B cell (primary cell): ENCODE data around the gene SMCO1. TPM values are rescaled to one million over a fixed set of nuclear protein-coding genes. Genes with fewer than 3 reads are reported as not detected.

Experiments used
- ATAC-seq: fragments of 200-7000 bp; cut with Tn5 transposase; one replicate; pipeline ENCODE4 v1.10.0; 2021; ENCODE audit warnings: low read depth, mild to moderate bottlenecking, moderate number of reproducible peaks, moderate library complexity
- CTCF ChIA-PET: fragments of 350-600 bp; sonication (Branson Sonifier 250); formaldehyde crosslinking; loops from one replicate; lab custom pipeline; 2021; ENCODE audit warnings: antibody characterized with exemption, inconsistent platforms; lab: Charles Lee
- POLR2A ChIA-PET: fragments of 350-600 bp; sonication (Branson Sonifier 250); formaldehyde crosslinking; loops from one replicate; lab custom pipeline; 2021; ENCODE audit warnings: antibody characterized with exemption; lab: Charles Lee
- DNase-seq: peaks from one replicate; pipeline ENCODE4 v3.0.0; 2013
- H2AFZ ChIP-seq: 2 replicates; pipeline ENCODE4 v1.6.1; 2012; ENCODE audit warnings: mild to moderate bottlenecking, low read depth, low read length; ENCODE audit not compliant: insufficient read depth, poor library complexity, severe bottlenecking
- H3K27ac ChIP-seq, 2 donors: 1 replicate in 1 of 2; 2 replicates in 1 of 2; pipeline ENCODE4 v1.5.1; 2012 to 2013; ENCODE audit warnings: low read length in 2 of 2, mild to moderate bottlenecking in 2 of 2, moderate library complexity in 1 of 2
- H3K27me3 ChIP-seq, 4 experiments: fragments of 200-600 bp in 1 of 4; sonication (generic) in 1 of 4; replicated peaks in 1 of 4; 1 replicate in 2 of 4; 2 replicates in 2 of 4; pipeline versions ENCODE4 v1.6.1 to v1.7.0; 2013 to 2016; ENCODE audit warnings: low read length in 3 of 4, mild to moderate bottlenecking in 2 of 4, mixed read lengths in 1 of 4, moderate library complexity in 1 of 4; ENCODE audit not compliant: insufficient read depth in 4 of 4, control insufficient read depth in 3 of 4; ENCODE audit errors: control extremely low read depth in 1 of 4
- H3K36me3 ChIP-seq, 2 experiments: replicated peaks in 1 of 2; 1 replicate in 1 of 2; 2 replicates in 1 of 2; pipeline versions ENCODE4 v1.6.1 to v1.7.1; 2013; ENCODE audit warnings: low read length in 1 of 2; ENCODE audit not compliant: insufficient read depth in 2 of 2, control insufficient read depth in 1 of 2; ENCODE audit errors: control extremely low read depth in 1 of 2, extremely low read depth in 1 of 2
- H3K4me1 ChIP-seq, 2 donors: fragments of 200-600 bp in 1 of 2; sonication (generic) in 1 of 2; 1 replicate in 1 of 2; 2 replicates in 1 of 2; pipeline versions ENCODE4 v1.5.1 to v1.6.1; 2013 to 2017; ENCODE audit warnings: low read length in 2 of 2; ENCODE audit not compliant: control insufficient read depth in 2 of 2, insufficient read depth in 2 of 2
- H3K4me2 ChIP-seq: replicated peaks from 2 replicates; pipeline ENCODE3; 2012; ENCODE audit warnings: mild to moderate bottlenecking, low read depth, low read length; ENCODE audit not compliant: poor library complexity, severe bottlenecking
- H3K4me3 ChIP-seq, 5 experiments: fragments of 200-600 bp in 1 of 5; sonication (generic) in 1 of 5; 1 replicate in 3 of 5; 2 replicates in 2 of 5; pipeline versions ENCODE4 v1.5.1 to v1.7.0; 2011 to 2016; ENCODE audit warnings: low read length in 4 of 5, mild to moderate bottlenecking in 4 of 5, low read depth in 2 of 5, control low read depth in 1 of 5, moderate library complexity in 1 of 5; ENCODE audit not compliant: insufficient read depth in 1 of 5; ENCODE audit errors: control extremely low read depth in 1 of 5, extremely low read depth in 1 of 5
- H3K79me2 ChIP-seq: fragments of 200-600 bp; sonication (generic); one replicate; pipeline ENCODE4 v1.6.0; 2016; ENCODE audit warnings: low read length; ENCODE audit not compliant: control insufficient read depth, insufficient read depth
- H3K9ac ChIP-seq: fragments of 200-600 bp; sonication (generic); 2 replicates; pipeline ENCODE4 v1.6.1; 2017; ENCODE audit warnings: mild to moderate bottlenecking, low read length, moderate library complexity
- H3K9me3 ChIP-seq, 3 donors: one replicate each; pipeline versions ENCODE4 v1.6.1 to v1.7.1; 2013; ENCODE audit warnings: low read length in 2 of 3; ENCODE audit not compliant: control insufficient read depth in 2 of 3, insufficient read depth in 1 of 3; ENCODE audit errors: control extremely low read depth in 1 of 3
- H4K20me1 ChIP-seq: 2 replicates; pipeline ENCODE4 v1.6.0; 2012; ENCODE audit warnings: mild to moderate bottlenecking, low read length; ENCODE audit not compliant: insufficient read depth, control insufficient read depth, poor library complexity, severe bottlenecking
- H3K27ac Mint-ChIP-seq: one replicate; pipeline ENCODE4 v1.8.0; 2021; ENCODE audit warnings: mixed read lengths
- H3K27me3 Mint-ChIP-seq: one replicate; pipeline ENCODE4 v1.8.0; 2021; ENCODE audit warnings: mixed read lengths
- H3K4me1 Mint-ChIP-seq: one replicate; pipeline ENCODE4 v1.8.0; 2021; ENCODE audit warnings: mixed read lengths
- H3K4me3 Mint-ChIP-seq: one replicate; pipeline ENCODE4 v1.8.0; 2021; ENCODE audit warnings: mixed read lengths
- H3K9me3 Mint-ChIP-seq: one replicate; pipeline ENCODE4 v1.8.0; 2022; ENCODE audit warnings: mixed read lengths; ENCODE audit not compliant: insufficient read depth
- CTCF ChIP-seq: fragments of 200-600 bp; IDR thresholded peaks from one replicate; pipeline ENCODE4 v1.8.0; 2022; ENCODE audit warnings: antibody characterized with exemption, mild to moderate bottlenecking
- EZH2 ChIP-seq: IDR thresholded peaks from 2 replicates; pipeline ENCODE4 v1.6.1; 2012; ENCODE audit warnings: borderline replicate concordance, low read depth, mild to moderate bottlenecking, moderate library complexity, low read length; ENCODE audit not compliant: insufficient read depth, poor library complexity, severe bottlenecking
- WGBS: methylation state at CpG from one replicate; pipeline ENCODE4 v1.1.5; 2013; ENCODE audit warnings: missing lambda C conversion rate; ENCODE audit not compliant: insufficient coverage; 5-methylcytosine and 5-hydroxymethylcytosine counted together
- intact Hi-C: fragments of 100-400 bp; cut with micrococcal nuclease; formaldehyde crosslinking; loops from one replicate; pipeline ENCODE4 v1.10.0; 2022
- polyA plus RNA-seq: library from polyadenylated mRNA; depleted of rRNA; stranded (reverse); fragments of >200 nt; gene quantifications from 2 replicates; pipeline ENCODE4 v1.2.3, GENCODE V29; 2012
- total RNA-seq, 2 donors: library from RNA; stranded (reverse); fragments of 120-200 nt in 1 of 2; gene quantifications; 1 replicate in 1 of 2; 2 replicates in 1 of 2; pipeline versions ENCODE4 v1.2.3 to v1.2.4, GENCODE V29; 2013 to 2022

The SMCO1 gene
- total and polyA plus RNA-seq, 2 donors (not counting 1 experiment from before 2014, with no cell fraction given) = not detected

DNA sequence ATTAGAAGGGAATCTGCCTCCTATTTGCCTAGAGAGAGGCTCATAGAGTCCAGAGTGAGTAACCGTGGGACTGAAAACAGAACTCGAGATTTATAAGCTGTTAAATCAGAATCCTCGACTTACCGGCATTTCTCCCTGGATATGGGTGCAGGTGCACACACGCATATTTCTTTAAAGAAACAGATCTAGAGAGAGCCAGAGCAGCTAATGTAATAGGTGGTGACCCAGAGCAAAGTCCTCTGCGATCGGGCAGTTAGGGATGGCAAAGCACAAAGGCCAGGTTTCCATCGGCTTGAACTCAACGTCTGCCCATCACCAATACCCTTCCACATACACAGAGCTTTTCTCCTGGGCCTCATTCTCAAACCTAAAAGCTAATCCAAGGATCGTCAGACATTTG, 25.4 kb downstream of the SMCO1 start:
- H3K9me3 Mint-ChIP-seq = no peaks in the 10 kb centered on the region
- DNase-seq (no peak), ATAC-seq (no peak)
- no peaks in the 10 kb centered on the region for H3K4me1 ChIP-seq
- H3K4me3 Mint-ChIP-seq = no peak overlapping the region
- no peaks in the 10 kb centered on the region for H3K27me3 Mint-ChIP-seq
- no peaks in the 10 kb centered on the region for H3K27me3 ChIP-seq
- WGBS = 93% methylated on average over 8 of the region's 10 CpGs
- intact Hi-C loops = no loop called here
- peaks cover 7% of the 10 kb centered on the region for H3K4me1 Mint-ChIP-seq
- POLR2A ChIA-PET = no interaction called here
- no peaks in the 10 kb centered on the region for H3K9me3 ChIP-seq
- H2AFZ ChIP-seq = no peak overlapping the region
- TF ChIP-seq CTCF (no peak), EZH2 (no peak)
- H3K9ac ChIP-seq = no peak overlapping the region
- no peak overlapping the region for H3K4me3 ChIP-seq
- H3K79me2 ChIP-seq = peaks cover 61% of the 10 kb centered on the region
- H3K27ac Mint-ChIP-seq = no peak overlapping the region
- CTCF ChIA-PET = interaction anchor here (1.1 kb wide), 1 partner anchor 12 kb away, joined by 3 read pairs; no protein-coding TSS in a partner anchor
- no peak overlapping the region for H3K27ac ChIP-seq
- H3K4me2 ChIP-seq = no peak overlapping the region
- H3K36me3 ChIP-seq = peaks cover 9 to 33% of the 10 kb centered on the region in 2 experiments
- peaks cover 59% of the 10 kb centered on the region for H4K20me1 ChIP-seq

DNA sequence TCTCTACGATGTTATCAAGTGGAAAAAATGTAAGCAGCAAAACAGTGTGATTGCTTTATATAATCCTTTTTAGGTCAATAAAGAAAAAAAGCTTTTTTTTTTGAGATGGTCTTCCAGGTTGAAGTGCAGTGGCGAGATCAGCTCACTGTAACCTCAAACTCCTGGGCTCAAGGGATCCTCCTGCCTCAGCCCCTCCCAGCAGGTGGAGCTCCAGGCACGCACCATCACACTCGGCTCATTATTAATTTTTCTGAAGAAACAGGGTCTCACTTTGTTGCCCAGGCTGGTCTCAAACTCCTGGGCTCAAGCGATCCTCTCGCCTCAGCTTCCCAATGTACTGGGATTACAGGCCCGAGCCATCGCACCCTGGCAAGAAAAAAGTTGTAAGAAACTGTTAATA, 28.9 kb downstream of the SMCO1 start:
- Mint-ChIP-seq H3K27ac (no peak overlapping the region), H3K27me3 (no peaks in the 10 kb centered on the region), H3K9me3 (no peaks in the 10 kb centered on the region), H3K4me3 (no peak overlapping the region), H3K4me1 (peaks cover 2% of the 10 kb centered on the region)
- ChIA-PET CTCF (interaction anchor here (0.6 to 2.3 kb wide), 12 partner anchors 17 to 234 kb away, joined by 3 to 9 read pairs (median 3); no protein-coding TSS in a partner anchor), POLR2A (no interaction called here)
- Histone ChIP-seq H3K27me3 (no peaks in the 10 kb centered on the region), H3K27ac (no peak overlapping the region), H3K9me3 (no peaks in the 10 kb centered on the region), H3K79me2 (peaks cover 39% of the 10 kb centered on the region), H3K4me3 (no peak overlapping the region), H3K4me2 (no peak overlapping the region), H3K9ac (no peak overlapping the region), H3K36me3 (peaks cover 18 to 55% of the 10 kb centered on the region in 2 experiments), H3K4me1 (no peaks in the 10 kb centered on the region), H4K20me1 (peaks cover 25% of the 10 kb centered on the region), H2AFZ (no peak overlapping the region)
- intact Hi-C loops = no loop called here
- ATAC-seq (no peak), DNase-seq (peak; percentile 21)
- TF ChIP-seq CTCF (no peak), EZH2 (no peak)
- 92% methylated on average over 3 of the region's 8 CpGs for WGBS
